Ovary (tissue), 3 donors: ENCODE results near the gene D2HGDH.

Experiments
- CTCF ChIP-seq, 3 donors: fragments of 450-650 bp in 2 of 3; fragments of 200-600 bp in 1 of 3; IDR thresholded peaks; one replicate each; pipeline versions ENCODE4 v1.5.1 to v1.8.0; 2016 to 2022; ENCODE audit warnings: antibody characterized with exemption in 3 of 3, mild to moderate bottlenecking in 1 of 3
- EP300 ChIP-seq: sonication (generic); formaldehyde crosslinking; IDR thresholded peaks from one replicate; pipeline ENCODE4 v1.6.1; 2017; ENCODE audit warnings: antibody characterized with exemption
- donor health status: DM: no; HTN: no; CAD: no.

DNA sequence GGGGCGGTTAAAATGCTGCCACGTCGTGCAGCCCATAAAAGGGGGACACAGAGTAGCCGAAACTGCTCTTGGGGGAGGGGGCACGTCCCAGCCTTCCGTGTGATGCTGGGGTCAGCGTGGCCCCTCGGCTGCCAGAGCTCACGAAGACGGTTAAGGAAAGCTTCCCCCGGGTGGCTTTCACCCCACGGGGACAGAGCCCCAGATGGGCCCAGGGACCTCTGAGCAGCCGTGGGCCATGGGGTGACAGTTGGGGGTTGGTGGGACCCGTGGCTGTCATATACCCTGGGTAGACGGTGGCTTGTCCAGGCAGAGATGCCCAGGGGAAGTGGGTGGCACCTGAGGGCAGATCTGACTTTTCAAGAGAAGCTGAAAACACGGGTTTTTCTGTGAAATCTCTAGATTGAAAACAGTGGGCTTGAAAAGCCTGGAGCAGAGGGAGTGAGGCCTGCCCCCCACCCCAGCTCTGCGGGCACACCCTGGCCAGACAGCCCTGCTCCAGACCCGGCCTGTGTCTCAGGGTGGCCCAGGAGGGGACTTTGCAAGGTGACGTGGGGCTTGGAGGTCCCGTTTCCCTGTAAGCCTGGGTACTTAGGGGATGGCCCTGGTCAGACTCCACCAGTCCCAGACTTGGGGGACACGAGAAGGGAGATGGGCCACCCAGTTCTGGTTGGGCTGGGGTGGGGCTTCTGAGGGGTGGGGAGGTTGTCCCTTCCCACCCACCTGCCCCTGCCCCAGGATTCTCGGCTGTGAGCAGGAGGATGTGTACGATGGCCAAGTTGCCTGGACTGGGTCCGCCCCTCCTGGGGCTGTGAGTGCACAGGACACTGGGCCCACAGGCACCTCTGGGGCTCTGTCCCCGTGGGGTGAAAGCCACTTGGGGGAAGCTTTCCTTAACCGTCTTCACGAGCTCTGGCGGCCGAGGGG lies 75.2 kb downstream of the D2HGDH start:
- TF ChIP-seq EP300 (no peak), CTCF (IDR thresholded peaks at IDR 0.05) (no peak)
